IMR-90 (cell line): ENCODE results near the gene RNF38.

Experiments
- BHLHE40 ChIP-seq: fragments of 150-350 bp; IDR thresholded peaks from 2 replicates; pipeline ENCODE4 v1.6.1; 2016; ENCODE audit warnings: mild to moderate bottlenecking, low read depth, low read length
- CEBPB ChIP-seq: IDR thresholded peaks from 2 replicates; pipeline ENCODE4 v1.6.1; 2012; ENCODE audit warnings: low read depth, low read length, improper control_type of control experiment
- CHD1 ChIP-seq: IDR thresholded peaks from 2 replicates; pipeline ENCODE4 v1.6.1; 2012; ENCODE audit warnings: low read depth, low read length, improper control_type of control experiment
- CTCF ChIP-seq: conservative IDR thresholded peaks from 2 replicates; pipeline ENCODE4 v1.5.1; 2012; ENCODE audit warnings: mild to moderate bottlenecking, low read depth, low read length, improper control_type of control experiment
- FOS ChIP-seq: fragments of 150-350 bp; IDR thresholded peaks from 2 replicates; pipeline ENCODE4 v1.6.1; 2016; ENCODE audit warnings: low read depth, low read length
- MAZ ChIP-seq: IDR thresholded peaks from 2 replicates; pipeline ENCODE4 v1.6.1; 2012; ENCODE audit warnings: low read depth, mild to moderate bottlenecking, low read length, improper control_type of control experiment, moderate library complexity, borderline replicate concordance
- NFE2L2 ChIP-seq: fragments of 150-350 bp; IDR thresholded peaks from 2 replicates; pipeline ENCODE4 v1.6.1; 2016; ENCODE audit warnings: low read depth, mild to moderate bottlenecking, low read length
- POLR2A ChIP-seq: IDR thresholded peaks from 2 replicates; pipeline ENCODE4 v1.6.1; 2012; ENCODE audit warnings: mild to moderate bottlenecking, low read depth, low read length
- RAD21 ChIP-seq: IDR thresholded peaks from 2 replicates; pipeline ENCODE4 v1.6.1; 2012; ENCODE audit warnings: low read length, improper control_type of control experiment
- RCOR1 ChIP-seq: IDR thresholded peaks from 2 replicates; pipeline ENCODE4 v1.6.1; 2012; ENCODE audit warnings: mild to moderate bottlenecking, low read length, improper control_type of control experiment; ENCODE audit not compliant: insufficient replicate concordance
- RFX5 ChIP-seq: IDR thresholded peaks from 2 replicates; pipeline ENCODE4 v1.8.0; 2012; ENCODE audit warnings: low read depth, mild to moderate bottlenecking, low read length, moderate library complexity
- USF2 ChIP-seq: fragments of 150-350 bp; IDR thresholded peaks from 2 replicates; pipeline ENCODE4 v1.6.1; 2017; ENCODE audit warnings: mild to moderate bottlenecking, antibody characterized with exemption, low read length, low read depth

GRCh38 chr9:36407122-36407723 lies 7.2 kb upstream of the RNF38 start:
- TF ChIP-seq CTCF (peak; percentile 94), RFX5 (no peak), CEBPB (no peak), POLR2A (no peak), RAD21 (peak; percentile 85), CHD1 (no peak), FOS (no peak), NFE2L2 (no peak), BHLHE40 (no peak), USF2 (no peak), MAZ (no peak), RCOR1 (no peak)
